H9 (cell line): Measurements from ENCODE around the gene MARCHF9. TPM values are rescaled to one million over a fixed set of nuclear protein-coding genes. Genes with fewer than 3 reads are reported as not detected.

Experiments
- DNase-seq: peaks from one replicate; pipeline ENCODE4 v3.0.0-alpha.2; 2017
- H2AFZ ChIP-seq: one replicate; pipeline ENCODE4 v1.6.1; 2013; ENCODE audit warnings: mild to moderate bottlenecking, low read length, control low read depth, moderate library complexity
- H2AK5ac ChIP-seq: 2 replicates; pipeline ENCODE4 v1.6.1; 2013; ENCODE audit warnings: low read length, control low read depth, mixed read lengths; ENCODE audit not compliant: insufficient read length
- H2BK120ac ChIP-seq: one replicate; pipeline ENCODE4 v1.6.1; 2013; ENCODE audit warnings: low read depth, mild to moderate bottlenecking, low read length, control low read depth, inconsistent platforms; ENCODE audit not compliant: poor library complexity, severe bottlenecking
- H2BK12ac ChIP-seq: 2 replicates; pipeline ENCODE4 v1.6.1; 2013; ENCODE audit warnings: low read length, control low read depth, mixed read lengths, low read depth; ENCODE audit not compliant: insufficient read length
- H2BK15ac ChIP-seq: 2 replicates; pipeline ENCODE4 v1.6.1; 2013; ENCODE audit warnings: low read depth, low read length, control low read depth
- H2BK20ac ChIP-seq: one replicate; pipeline ENCODE4 v1.6.1; 2013; ENCODE audit warnings: low read depth, mild to moderate bottlenecking, low read length, control low read depth, inconsistent platforms; ENCODE audit not compliant: poor library complexity, severe bottlenecking
- H2BK5ac ChIP-seq: 2 replicates; pipeline ENCODE4 v1.6.1; 2013; ENCODE audit warnings: low read length, control low read depth, mixed read lengths; ENCODE audit not compliant: insufficient read length
- H3K14ac ChIP-seq: 2 replicates; pipeline ENCODE4 v1.6.1; 2013; ENCODE audit warnings: low read length, control low read depth; ENCODE audit not compliant: insufficient read depth
- H3K18ac ChIP-seq: 2 replicates; pipeline ENCODE4 v1.6.1; 2013; ENCODE audit warnings: low read depth, mild to moderate bottlenecking, mixed read lengths, low read length, control low read depth; ENCODE audit not compliant: insufficient read length
- H3K23ac ChIP-seq: 2 replicates; pipeline ENCODE4 v1.6.1; 2013; ENCODE audit warnings: low read length, control low read depth, mixed read lengths, low read depth; ENCODE audit not compliant: insufficient read length
- H3K23me2 ChIP-seq: 2 replicates; pipeline ENCODE4 v1.6.1; 2013; ENCODE audit warnings: low read depth, mild to moderate bottlenecking, mixed read lengths, low read length, control low read depth; ENCODE audit not compliant: insufficient read length, poor library complexity, severe bottlenecking
- H3K27ac ChIP-seq: 2 replicates; pipeline ENCODE4 v1.5.1; 2013; ENCODE audit warnings: low read length, control low read depth, mixed read lengths, low read depth; ENCODE audit not compliant: insufficient read length
- H3K27me3 ChIP-seq: 2 replicates; pipeline ENCODE4 v1.6.1; 2013; ENCODE audit warnings: low read length, control low read depth, inconsistent platforms; ENCODE audit not compliant: insufficient read depth
- H3K4ac ChIP-seq: 2 replicates; pipeline ENCODE4 v1.6.1; 2013; ENCODE audit warnings: low read depth, mild to moderate bottlenecking, control low read depth, inconsistent platforms, low read length, moderate library complexity
- H3K4me1 ChIP-seq: 2 replicates; pipeline ENCODE4 v1.6.1; 2013; ENCODE audit warnings: low read length, control low read depth, inconsistent platforms; ENCODE audit not compliant: insufficient read depth
- H3K4me2 ChIP-seq: 2 replicates; pipeline ENCODE4 v1.6.1; 2013; ENCODE audit warnings: low read length, control low read depth, mixed read lengths; ENCODE audit not compliant: insufficient read length, insufficient read depth
- H3K56ac ChIP-seq: 2 replicates; pipeline ENCODE4 v1.6.1; 2013; ENCODE audit warnings: low read depth, mild to moderate bottlenecking, mixed read lengths, low read length, control low read depth; ENCODE audit not compliant: insufficient read length
- H3K79me1 ChIP-seq: 2 replicates; pipeline ENCODE4 v1.6.1; 2013; ENCODE audit warnings: low read depth, mild to moderate bottlenecking, moderate library complexity, low read length, control low read depth, inconsistent platforms; ENCODE audit not compliant: insufficient read depth, poor library complexity, severe bottlenecking
- H3K79me2 ChIP-seq: 2 replicates; pipeline ENCODE4 v1.6.1; 2013; ENCODE audit warnings: low read length, control low read depth, inconsistent platforms; ENCODE audit not compliant: insufficient read depth
- H3K9ac ChIP-seq: 2 replicates; pipeline ENCODE4 v1.6.1; 2013; ENCODE audit warnings: low read length, control low read depth, mixed read lengths; ENCODE audit not compliant: insufficient read length; ENCODE audit errors: extremely low read depth
- H3K9me3 ChIP-seq: one replicate; pipeline ENCODE4 v1.6.1; 2013; ENCODE audit warnings: low read depth, low read length, inconsistent platforms; ENCODE audit not compliant: control insufficient read depth
- H3T11ph ChIP-seq: one replicate; pipeline ENCODE4 v1.6.1; 2013; ENCODE audit warnings: mild to moderate bottlenecking, low read length, control low read depth, inconsistent platforms
- H4K20me1 ChIP-seq: one replicate; pipeline ENCODE4 v1.6.1; 2013; ENCODE audit not compliant: control insufficient read depth, insufficient read length, insufficient read depth
- H4K5ac ChIP-seq: 2 replicates; pipeline ENCODE4 v1.6.1; 2013; ENCODE audit warnings: low read depth, mild to moderate bottlenecking, mixed read lengths, low read length, control low read depth; ENCODE audit not compliant: insufficient read length
- H4K8ac ChIP-seq: replicated peaks from 2 replicates; pipeline ENCODE4 v1.6.1; 2013; ENCODE audit warnings: low read length, control low read depth, mixed read lengths, low read depth; ENCODE audit not compliant: insufficient read length
- H4K91ac ChIP-seq: 2 replicates; pipeline ENCODE4 v1.6.1; 2013; ENCODE audit warnings: low read depth, mild to moderate bottlenecking, moderate library complexity, mixed read lengths, low read length, control low read depth; ENCODE audit not compliant: insufficient read length
- H3K27ac Mint-ChIP-seq, 3 experiments: 2 replicates in 2 of 3; 3 replicates in 1 of 3; pipeline ENCODE4 v1.8.0; 2020 to 2021; ENCODE audit warnings: mixed read lengths in 3 of 3, mild to moderate bottlenecking in 1 of 3, moderate library complexity in 1 of 3
- H3K27me3 Mint-ChIP-seq: 2 replicates; pipeline ENCODE4 v1.8.0; 2021; ENCODE audit warnings: low read depth, mild to moderate bottlenecking, moderate library complexity, mixed read lengths
- H3K36me3 Mint-ChIP-seq, 3 experiments: 2 replicates in 2 of 3; 3 replicates in 1 of 3; pipeline ENCODE4 v1.8.0; 2020 to 2021; ENCODE audit warnings: low read depth in 3 of 3, mixed read lengths in 3 of 3; ENCODE audit not compliant: insufficient read depth in 1 of 3
- H3K4me1 Mint-ChIP-seq, 2 experiments: 2 replicates each; pipeline ENCODE4 v1.8.0; 2020; ENCODE audit warnings: mixed read lengths in 2 of 2
- H3K4me3 Mint-ChIP-seq, 2 experiments: 2 replicates in 1 of 2; 3 replicates in 1 of 2; pipeline ENCODE4 v1.8.0; 2020 to 2021; ENCODE audit warnings: mild to moderate bottlenecking in 2 of 2, mixed read lengths in 2 of 2, moderate library complexity in 1 of 2
- H3K9me3 Mint-ChIP-seq, 2 experiments: 2 replicates in 1 of 2; 3 replicates in 1 of 2; pipeline ENCODE4 v1.8.0; 2020; ENCODE audit warnings: mild to moderate bottlenecking in 2 of 2, mixed read lengths in 2 of 2, moderate library complexity in 1 of 2
- CTCF ChIP-seq: fragments of 200-600 bp; sonication (generic); conservative IDR thresholded peaks from 3 replicates; pipeline ENCODE4 v1.8.0; 2021; ENCODE audit warnings: antibody characterized with exemption, mild to moderate bottlenecking
- WGBS: extraction: QIAGEN DNeasy Blood & Tissue Kit; methylation state at CpG from one replicate; pipeline ENCODE4 v1.1.7; 2013; ENCODE audit warnings: missing lambda C conversion rate, low lambda C conversion rate, mixed read lengths; ENCODE audit not compliant: insufficient read length; ENCODE audit errors: extremely low coverage; 5-methylcytosine and 5-hydroxymethylcytosine counted together
- total RNA-seq: library from RNA; stranded (reverse); gene quantifications from 2 replicates; pipeline ENCODE4 v1.2.1, GENCODE V29; 2021

Gene MARCHF9
- total RNA-seq, 1 experiment from 2014 or later: 20.5 TPM

- DNase-seq: no peak
- Histone ChIP-seq H2BK20ac (no peak overlapping the region), H3K4me1 (no peaks in the 10 kb centered on the region), H3K23me2 (no peaks in the 10 kb centered on the region), H3K9ac (no peak overlapping the region), H3K79me2 (no peaks in the 10 kb centered on the region), H3K4ac (no peak overlapping the region), H4K91ac (no peak overlapping the region), H2AK5ac (no peak overlapping the region), H2BK5ac (no peak overlapping the region), H3K9me3 (no peaks in the 10 kb centered on the region), H3K27me3 (no peaks in the 10 kb centered on the region), H2BK12ac (no peak overlapping the region), H2BK15ac (no peak overlapping the region), H3T11ph (no peak overlapping the region), H2BK120ac (no peak overlapping the region), H4K8ac (no peak overlapping the region), H3K4me2 (no peak overlapping the region), H3K14ac (no peak overlapping the region), H3K27ac (no peak overlapping the region), H3K79me1 (no peaks in the 10 kb centered on the region), H3K56ac (no peak overlapping the region), H3K23ac (no peak overlapping the region), H2AFZ (no peak overlapping the region), H4K20me1 (no peaks in the 10 kb centered on the region), H3K18ac (no peak overlapping the region), H4K5ac (no peak overlapping the region)
- H3K27me3 Mint-ChIP-seq: no peaks in the 10 kb centered on the region
- no peaks in the 10 kb centered on the region for H3K9me3 Mint-ChIP-seq
- peaks cover 16 to 52% (median 28%) of the 10 kb centered on the region in 3 experiments for H3K36me3 Mint-ChIP-seq
- no peak overlapping the region for H3K4me3 Mint-ChIP-seq
- H3K4me1 Mint-ChIP-seq: no peaks in the 10 kb centered on the region
- WGBS: no CpG with 5 or more reads among the region's 12 CpGs
- TF ChIP-seq CTCF: no peak
- 0 out of 7 replicates have a peak overlapping the region, but pooled peaks of 1 of the 3 experiments have one; percentile 44 for H3K27ac Mint-ChIP-seq
These were observed 39.1 kb upstream of the MARCHF9 start for GRCh38 chr12:57715786-57716185.
